Right kidney (tissue), 1 donor: ENCODE measurements around the gene C1orf159.

Experiments used
- DNase-seq: peaks from one replicate; pipeline ENCODE4 v3.0.0-alpha.2; 2016

The C1orf159 gene

GRCh38 chr1:1052003-1052840, 63.7 kb downstream of the C1orf159 start:
- DNase-seq, result no peak

GRCh38 chr1:1051127-1051810, 64.6 kb downstream of the C1orf159 start:
- no peak for DNase-seq

GRCh38 chr1:1050577-1051052, 65.3 kb downstream of the C1orf159 start:
- no peak for DNase-seq

GRCh38 chr1:1049318-1050165, 66.3 kb downstream of the C1orf159 start:
- DNase-seq, result no peak

- no peak for DNase-seq
Observed at GRCh38 chr1:1048765-1049164, 67.1 kb downstream of the C1orf159 start.

- DNase-seq, result no peak
Observed at GRCh38 chr1:1047963-1048362, 67.9 kb downstream of the C1orf159 start.

GRCh38 chr1:1047407-1047806, 68.5 kb downstream of the C1orf159 start:
- no peak for DNase-seq

- no peak for DNase-seq
Observed at GRCh38 chr1:1046767-1047166, 69.1 kb downstream of the C1orf159 start.

GRCh38 chr1:1046243-1046642, 69.6 kb downstream of the C1orf159 start:
- DNase-seq, result no peak

GRCh38 chr1:1045129-1045528, 70.8 kb downstream of the C1orf159 start:
- DNase-seq, result no peak

- no peak for DNase-seq
Observed at GRCh38 chr1:1044455-1045078, 71.3 kb downstream of the C1orf159 start.

GRCh38 chr1:1043921-1044320, 72.0 kb downstream of the C1orf159 start:
- DNase-seq, result no peak

GRCh38 chr1:1043411-1043810, 72.5 kb downstream of the C1orf159 start:
- no peak for DNase-seq

GRCh38 chr1:1042835-1043234, 73.1 kb downstream of the C1orf159 start:
- no peak for DNase-seq

- DNase-seq, result no peak
Observed at GRCh38 chr1:1041873-1042272, 74.0 kb downstream of the C1orf159 start.

- DNase-seq, result no peak
Observed at GRCh38 chr1:1041092-1041523, 74.8 kb downstream of the C1orf159 start.

GRCh38 chr1:1040004-1040991, 75.6 kb downstream of the C1orf159 start:
- DNase-seq, result peak; percentile 63

- no peak for DNase-seq
Observed at GRCh38 chr1:1039145-1039910, 76.6 kb downstream of the C1orf159 start.

- no peak for DNase-seq
Observed at GRCh38 chr1:1038694-1039093, 77.2 kb downstream of the C1orf159 start.
